DMS 273 (cell line): ENCODE results near the gene PRKAR1A.

Source experiments
- DNase-seq: peaks from one replicate; lab custom pipeline; 2025; ENCODE audit not compliant: unreplicated experiment; lab: John Stamatoyannopoulos, UW

The PRKAR1A gene

DNA sequence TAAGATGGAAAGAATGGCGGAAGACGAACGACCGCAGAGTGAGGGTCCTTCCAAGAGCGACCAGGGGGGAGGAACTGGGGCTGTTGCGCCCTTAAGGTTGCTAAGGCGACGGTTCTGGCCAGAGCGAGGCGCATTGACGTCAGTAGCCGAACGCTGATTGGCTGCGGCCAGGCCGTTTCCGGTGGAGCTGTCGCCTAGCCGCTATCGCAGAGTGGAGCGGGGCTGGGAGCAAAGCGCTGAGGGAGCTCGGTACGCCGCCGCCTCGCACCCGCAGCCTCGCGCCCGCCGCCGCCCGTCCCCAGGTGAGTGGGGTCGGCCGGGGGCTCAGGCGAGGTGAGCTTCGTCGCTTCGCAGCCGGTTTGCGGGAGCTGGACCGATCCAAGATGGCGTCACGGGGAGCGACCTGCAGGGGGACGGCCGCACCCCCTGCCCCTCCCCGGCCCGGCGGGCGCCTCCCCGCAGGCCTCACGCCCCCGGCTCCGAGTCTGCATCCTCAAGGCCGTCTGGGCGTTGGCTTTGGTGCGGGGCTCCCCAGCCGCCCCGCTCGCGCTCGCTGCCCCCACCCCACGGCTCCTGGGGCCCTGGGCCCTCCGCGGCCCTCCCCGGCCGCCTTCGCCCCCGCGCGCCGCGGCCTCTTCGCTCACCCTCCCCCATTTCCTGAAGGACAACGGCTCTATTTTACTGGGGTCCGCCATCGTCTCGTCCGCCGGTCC, at the start of gene PRKAR1A:
Gene PRKAR1A (plus strand): TSS at position 184 of the 713 bp plus-strand sequence. CDS start 2,970 bp downstream, outside the sequence.
- peak; percentile 97 for DNase-seq

DNA sequence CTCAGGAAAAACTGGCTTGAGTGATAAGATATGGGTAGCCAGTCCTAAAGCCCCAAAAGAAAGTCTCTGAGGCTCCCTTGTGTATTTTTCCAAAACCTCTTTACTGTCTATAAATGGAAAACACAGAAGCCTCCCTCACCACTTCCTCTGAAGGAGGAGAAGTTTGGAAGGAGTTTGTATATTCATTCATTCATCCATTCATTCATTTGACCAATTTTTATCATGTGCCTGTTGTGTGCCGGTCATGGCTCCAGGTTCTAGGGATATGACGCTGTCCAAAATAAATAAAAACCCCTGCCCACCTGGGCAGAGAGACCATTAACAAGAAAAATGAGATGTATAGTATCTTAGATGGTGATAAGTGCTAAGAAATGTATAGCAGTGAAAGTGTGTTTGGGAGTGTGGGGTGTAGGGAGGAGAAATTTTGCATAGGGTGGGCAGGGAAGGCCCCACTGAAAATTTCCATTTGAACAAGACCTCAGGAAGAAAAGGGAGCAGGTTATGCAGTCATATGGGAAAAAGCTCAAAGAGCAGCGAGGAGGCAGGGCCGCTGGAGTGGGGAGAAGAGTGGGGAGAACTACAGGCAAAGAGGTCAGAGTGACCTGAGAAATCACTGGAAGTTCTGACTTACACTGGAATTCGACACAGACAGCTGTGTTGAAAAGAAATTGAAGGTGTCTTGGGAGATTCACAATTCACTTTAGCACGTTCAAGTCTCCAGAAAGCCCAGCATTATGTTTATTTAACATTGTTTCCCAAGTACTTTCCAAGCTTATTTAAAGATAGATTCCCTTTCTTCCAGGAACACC, 48.8 kb upstream of the PRKAR1A start:
- no peak for DNase-seq

DNA sequence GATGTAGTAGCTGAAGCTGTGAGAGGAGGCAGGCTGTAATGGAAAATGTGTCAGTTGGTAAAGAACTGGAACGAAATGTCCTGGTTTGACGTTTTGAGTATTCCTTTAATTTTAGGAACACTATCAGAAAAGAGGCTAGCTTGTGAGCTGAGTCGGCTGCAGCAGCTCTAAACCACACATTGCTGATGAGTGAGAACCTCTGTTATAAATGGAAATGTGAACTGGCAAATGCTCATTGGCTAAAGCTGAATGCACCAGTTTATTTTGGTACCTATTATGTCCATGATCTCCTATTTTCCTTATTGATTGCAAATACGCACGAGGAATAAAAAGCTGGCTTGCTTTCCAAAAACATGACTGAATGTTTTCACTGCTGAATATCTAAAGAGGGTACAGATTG, 43.9 kb upstream of the PRKAR1A start:
- DNase-seq: no peak

DNA sequence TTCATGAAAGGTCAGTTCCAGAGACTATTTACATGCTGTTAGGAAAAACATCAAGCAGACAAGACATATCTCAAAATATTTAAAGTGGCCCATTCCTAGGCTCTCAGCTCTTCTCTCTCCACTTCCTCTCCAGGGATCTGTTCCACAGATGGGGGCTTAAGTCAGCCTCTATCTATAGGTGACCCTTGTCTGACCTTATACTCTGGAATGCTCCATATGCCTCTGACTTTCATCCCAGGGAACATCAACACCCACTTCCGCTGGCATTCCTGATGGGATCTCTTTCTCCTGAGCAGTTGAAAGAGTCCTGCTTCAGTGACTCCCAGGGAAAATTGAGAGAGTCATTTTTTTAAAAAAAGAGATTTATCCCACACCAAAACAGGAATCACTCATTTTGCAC, 43.4 kb upstream of the PRKAR1A start:
- DNase-seq: peak; percentile 77

DNA sequence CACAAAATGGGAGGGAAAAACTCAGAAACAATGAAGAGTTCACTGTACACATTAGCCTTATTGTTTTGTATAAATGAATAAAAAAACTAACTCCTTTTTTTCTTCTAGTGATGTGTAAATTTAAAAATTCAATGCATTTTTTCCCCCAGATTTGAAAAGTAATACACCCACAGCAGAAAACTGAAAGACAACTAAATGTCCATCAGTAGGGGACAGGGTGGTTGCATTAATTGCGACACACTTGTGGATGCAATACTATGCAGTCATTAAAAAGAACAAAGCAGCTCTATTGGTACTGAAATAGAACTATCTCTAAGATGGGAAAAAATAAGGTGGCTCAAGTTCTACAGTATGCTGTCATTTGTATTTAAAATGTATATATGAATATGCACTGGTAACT, 41.3 kb upstream of the PRKAR1A start:
- DNase-seq: no peak

DNA sequence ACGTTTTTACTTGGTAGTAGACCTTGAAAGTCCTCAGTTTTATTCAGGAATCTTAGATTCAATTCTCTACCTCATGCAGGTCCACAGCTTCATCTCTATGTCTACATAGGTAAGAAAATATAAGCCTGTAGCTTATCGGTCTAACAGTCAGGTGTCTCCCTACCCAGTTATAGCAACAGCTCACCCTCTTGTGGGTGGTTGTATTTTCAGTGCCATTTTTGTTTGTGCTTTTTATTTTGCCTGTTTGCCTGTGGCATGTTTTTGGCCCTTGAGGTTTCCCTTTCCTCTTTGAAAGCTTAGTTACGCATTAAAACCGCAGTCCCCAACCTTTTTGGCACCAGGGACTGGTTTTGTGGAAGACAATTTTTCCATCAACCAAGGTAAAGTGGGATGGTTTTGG, 31.3 kb upstream of the PRKAR1A start:
- DNase-seq: no peak

DNA sequence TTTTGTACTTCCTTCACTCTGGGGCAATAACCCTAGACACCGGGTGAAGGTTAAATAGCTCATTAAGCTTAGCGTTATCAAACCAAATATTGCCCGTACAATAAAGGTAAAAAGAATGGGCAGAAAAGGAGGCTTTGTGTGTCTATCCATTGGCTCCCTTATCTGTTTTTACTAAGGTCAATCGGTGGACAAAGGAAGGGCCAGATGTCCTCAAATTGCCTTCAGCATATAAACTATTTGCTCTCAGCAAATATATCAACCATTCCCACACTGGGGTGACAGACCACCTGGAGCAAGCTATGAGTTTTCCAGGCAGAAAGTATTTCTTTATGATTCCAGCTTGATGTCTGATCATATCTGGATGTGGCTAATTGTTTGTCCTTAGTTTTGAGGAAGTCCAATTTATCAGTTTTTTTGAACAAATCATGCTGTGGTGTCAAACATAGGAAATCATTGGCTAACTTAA, 29.6 kb upstream of the PRKAR1A start:
- DNase-seq: no peak

DNA sequence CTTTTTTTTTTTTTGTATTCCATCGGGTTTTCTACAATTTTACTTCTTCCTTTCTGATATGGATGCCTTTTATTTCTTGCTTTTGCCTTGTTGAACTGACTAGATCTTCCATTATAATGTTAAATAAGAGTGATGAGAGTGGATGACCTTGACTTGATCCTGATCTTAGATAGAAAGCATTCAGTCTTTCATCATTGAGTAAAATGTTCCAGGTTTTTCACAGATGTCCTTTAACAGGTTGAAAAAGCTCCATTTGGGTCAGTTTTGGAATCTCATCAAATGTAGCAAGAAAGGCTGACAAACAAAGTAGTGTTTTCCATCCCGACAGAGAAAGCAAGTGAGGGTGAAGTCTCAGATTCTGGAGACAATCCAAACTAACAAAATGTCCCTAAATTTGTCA, 27.8 kb upstream of the PRKAR1A start:
- DNase-seq: no peak

DNA sequence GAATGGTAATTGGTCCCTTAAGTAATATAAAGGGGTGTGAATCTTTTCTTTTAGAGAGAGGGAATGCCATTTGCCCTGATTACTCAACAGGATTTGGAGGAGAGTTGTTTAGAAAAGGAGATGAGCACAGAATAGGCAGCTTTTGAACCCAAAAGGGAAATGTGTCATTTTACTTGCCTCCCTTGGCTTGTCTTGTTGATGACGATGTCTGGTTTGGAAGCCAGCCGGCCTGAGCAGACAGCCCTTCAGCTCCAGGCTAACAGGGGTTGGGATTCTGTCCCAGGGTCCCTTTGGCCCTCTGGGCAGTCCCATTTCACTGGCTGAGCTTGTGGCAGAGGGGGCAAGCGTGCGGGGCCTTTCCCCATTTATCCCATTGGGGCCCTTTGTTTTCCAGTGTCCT, 22.3 kb upstream of the PRKAR1A start:
- no peak for DNase-seq

DNA sequence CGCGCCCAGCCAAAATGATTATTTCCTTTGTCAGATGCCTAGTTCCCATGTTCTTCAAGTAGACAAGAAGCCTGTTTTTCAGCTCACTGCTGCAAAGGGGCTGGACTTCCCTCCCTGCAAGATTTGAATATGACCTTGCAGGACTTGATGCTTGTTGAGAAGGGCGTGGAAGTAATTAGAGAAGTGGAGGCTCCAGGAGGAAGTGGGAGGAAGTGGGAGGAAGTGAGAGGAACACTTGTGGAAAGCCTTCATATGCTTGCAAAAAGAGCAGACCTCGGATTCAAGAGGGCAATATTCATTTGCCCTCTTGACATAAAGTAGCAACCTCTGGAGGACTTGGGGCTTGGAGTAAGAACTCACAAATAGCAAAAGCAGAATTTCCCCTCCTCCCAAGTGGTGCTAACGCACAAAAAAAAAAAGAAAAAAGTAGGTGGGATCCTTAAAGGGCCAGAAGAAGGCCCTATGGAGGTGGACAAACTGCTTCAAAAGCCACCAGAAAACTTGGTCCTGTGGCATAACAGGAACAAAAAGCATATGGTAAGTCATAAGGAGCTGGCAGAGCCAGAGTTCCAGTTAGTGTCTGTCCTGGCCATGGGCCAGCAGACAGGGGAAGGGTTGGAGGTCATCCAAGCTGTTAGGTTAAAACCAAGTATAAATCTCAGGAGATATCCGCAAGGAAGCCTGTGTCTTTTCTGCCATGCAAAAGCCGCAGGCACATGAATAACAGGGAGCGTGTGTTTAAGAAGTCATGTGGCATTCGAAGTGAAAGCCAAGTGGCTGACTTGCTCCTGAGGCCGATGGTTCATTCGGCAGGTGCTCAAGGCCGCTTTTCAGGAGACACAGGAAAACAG, 20.6 kb upstream of the PRKAR1A start:
- DNase-seq: peak; percentile 87

DNA sequence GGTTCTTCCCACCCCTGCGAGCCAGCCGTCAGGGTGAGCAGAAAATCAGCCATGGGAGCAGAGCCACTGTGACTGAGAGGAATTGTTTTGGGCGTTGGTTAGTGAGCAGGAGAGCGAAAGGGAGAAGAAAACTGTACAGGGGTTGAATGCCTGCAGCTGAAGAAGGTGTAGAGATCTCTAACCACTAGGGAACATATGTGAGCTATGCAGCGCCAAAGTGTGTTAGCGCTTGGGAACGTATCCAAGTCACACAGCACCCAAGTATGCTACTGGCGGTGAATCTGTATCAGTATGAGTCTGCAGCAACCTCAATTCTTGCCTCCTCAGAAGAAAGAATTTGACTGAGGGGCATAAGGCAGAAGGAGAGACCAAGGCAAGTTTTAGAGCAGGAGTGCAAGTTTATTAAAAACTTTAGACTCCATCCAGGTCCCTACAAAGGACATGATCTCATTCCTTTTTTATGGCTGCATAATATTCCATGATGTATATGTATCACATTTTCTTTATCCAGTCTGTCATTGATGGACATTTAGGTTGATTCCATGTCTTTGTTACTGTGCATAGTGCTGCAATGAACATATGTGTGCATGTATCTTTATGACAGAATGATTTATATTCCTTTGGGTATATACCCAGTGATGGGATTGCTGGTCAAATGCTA, 19.7 kb upstream of the PRKAR1A start:
- DNase-seq: peak; percentile 31

DNA sequence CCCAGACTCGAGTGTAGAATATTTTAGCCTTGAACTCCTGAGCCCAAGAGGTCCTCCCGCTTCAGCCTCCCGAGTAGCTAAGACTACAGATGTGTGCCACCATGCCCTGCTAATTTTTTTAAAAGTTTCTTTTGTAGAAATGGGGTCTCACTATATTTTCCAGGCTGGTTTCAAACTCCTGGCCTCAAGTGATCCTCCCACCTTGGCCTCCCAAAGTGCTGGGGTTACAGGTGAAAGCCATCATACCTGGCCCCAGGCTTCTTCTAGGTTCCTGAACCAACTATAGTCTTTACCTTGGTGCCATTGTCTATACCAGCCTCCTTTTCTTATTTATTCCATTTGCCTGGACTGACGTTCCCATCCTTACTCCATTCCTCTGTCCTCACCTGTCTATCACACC, 17.1 kb upstream of the PRKAR1A start:
- DNase-seq: no peak

DNA sequence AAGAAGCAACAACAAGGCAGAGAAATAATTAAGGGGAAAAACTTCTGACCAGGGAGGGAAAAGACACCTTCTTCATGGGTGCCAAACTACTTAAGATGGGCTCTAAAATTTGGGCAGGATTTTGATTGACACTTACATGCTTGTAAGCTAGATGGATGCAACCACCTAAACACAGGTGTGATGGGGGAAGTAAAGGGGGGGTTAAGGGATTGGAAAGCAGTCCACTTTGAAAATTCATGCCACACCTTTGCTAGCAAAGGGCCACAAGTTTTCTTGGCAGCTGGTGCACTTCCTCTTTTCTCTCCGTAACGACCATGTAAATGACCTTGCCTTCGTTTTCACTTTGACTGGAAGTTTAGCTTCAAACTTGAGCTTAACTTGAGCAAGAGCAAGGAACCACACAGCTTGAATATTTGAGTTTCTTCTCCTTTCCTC, 14.3 kb upstream of the PRKAR1A start:
- peak; percentile 17 for DNase-seq

DNA sequence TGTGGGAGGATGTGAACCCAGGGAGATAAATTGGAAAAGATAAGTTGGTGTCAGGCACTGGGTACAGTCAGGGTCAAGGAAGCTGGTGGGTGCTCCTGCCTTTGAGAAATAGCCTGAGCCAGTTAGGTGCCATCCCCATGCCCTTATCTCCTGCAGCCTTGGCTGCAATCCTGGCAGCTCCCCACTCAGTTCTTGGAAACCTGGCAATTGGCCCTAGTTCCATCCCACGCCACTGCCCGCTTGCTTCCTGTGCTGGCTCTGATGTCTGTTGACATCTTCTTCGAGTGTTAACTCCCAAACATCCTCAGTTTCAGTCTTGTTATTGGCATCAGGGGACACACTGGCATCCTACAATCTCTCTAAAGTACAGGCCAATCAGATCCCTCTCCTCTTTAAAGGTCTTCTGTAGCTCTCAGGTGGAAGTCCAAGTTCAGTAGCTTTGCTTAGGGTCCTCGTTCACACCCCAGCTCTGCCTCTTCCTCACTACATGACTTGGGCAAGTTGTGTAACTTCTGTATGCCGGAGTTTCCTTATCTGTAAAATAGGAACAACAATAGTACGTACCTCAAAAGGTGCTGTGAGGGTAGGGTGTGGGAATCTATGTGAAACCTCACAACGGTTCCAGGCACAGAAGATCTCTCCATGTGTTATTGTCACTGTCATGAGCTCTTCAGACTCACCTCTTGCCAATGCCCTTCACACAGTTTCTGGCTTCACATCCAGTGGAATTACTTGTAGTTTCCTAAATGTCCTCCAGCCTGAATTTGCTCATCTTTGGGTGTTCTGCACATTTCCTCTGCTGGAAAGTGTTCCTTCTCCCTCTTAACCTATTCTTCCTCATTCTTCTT, 13.5 kb upstream of the PRKAR1A start:
- DNase-seq: peak; percentile 17

DNA sequence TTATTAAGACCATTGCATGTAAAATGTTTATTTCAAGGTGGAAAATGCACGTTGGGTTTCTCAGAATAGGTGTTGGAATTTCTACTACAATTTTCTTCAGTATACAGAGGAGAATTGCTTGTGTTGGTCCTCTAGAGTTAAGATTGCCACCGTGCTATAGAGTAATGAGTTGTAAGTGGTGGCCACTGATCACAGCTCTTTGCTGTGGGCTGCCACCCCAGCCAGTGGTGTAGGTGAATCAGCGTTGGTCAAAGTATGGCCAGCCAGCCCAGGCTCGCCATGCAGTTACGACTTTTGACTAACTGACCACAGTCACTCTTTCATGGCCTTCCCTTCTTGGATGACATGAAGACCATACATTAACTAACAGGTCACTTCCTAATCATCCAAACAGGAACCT, 12.6 kb upstream of the PRKAR1A start:
- no peak for DNase-seq

DNA sequence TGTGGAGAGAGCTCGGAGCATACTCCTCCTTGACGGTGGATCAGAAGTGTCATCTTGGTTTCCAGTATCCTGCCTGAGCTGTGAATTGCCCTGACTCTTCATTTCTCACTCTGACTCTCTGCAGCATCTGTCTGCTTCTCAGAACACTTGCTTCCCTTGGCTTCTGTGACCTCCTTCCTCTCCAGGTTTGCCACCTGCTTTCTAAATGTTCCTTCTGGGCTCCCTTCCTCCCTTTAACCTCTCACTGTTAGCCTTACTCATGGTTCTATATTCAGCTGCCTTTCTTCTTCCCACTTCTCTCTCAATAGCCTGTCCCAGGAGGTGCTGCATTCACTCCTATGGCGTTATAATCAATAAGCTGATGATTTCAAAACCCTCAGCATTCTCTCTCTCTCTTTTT, 11.2 kb upstream of the PRKAR1A start:
- no peak for DNase-seq

DNA sequence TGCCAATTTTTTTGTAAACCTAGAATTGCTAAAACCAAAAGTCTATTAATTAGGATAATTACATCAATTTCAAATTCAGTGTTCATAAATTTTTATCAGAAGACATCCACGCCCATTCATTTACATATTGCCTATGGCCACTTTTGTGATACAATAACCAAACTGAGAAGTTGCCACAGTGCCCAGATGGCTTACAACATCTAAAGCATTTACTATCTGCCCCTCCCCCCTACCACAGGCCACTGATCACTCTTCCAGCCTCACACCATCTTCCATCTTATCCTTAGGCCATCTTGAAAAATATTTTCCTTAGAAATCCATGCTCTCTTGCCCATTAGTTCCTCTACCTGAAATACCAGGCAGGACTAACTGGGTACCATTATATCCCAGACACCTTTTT, 6.3 kb upstream of the PRKAR1A start:
- no peak for DNase-seq

DNA sequence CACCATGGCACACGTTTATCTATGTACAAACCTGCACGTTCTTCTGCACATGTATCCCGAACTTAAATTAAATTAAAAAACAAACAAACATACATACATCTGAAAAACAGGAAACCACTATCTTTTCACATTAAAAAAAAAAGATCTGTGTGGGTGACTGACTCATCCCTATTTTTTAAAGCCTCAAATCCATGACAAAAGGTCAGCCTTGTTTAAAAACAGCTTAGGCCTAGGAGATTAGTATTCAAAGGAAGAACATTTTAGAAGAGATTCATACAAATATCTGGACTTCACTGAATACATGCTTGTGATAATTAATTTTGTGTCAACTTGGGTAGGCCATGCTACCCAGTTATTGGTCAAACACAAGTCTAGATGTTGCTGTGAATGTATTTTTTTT, 4.7 kb upstream of the PRKAR1A start:
- DNase-seq: no peak

DNA sequence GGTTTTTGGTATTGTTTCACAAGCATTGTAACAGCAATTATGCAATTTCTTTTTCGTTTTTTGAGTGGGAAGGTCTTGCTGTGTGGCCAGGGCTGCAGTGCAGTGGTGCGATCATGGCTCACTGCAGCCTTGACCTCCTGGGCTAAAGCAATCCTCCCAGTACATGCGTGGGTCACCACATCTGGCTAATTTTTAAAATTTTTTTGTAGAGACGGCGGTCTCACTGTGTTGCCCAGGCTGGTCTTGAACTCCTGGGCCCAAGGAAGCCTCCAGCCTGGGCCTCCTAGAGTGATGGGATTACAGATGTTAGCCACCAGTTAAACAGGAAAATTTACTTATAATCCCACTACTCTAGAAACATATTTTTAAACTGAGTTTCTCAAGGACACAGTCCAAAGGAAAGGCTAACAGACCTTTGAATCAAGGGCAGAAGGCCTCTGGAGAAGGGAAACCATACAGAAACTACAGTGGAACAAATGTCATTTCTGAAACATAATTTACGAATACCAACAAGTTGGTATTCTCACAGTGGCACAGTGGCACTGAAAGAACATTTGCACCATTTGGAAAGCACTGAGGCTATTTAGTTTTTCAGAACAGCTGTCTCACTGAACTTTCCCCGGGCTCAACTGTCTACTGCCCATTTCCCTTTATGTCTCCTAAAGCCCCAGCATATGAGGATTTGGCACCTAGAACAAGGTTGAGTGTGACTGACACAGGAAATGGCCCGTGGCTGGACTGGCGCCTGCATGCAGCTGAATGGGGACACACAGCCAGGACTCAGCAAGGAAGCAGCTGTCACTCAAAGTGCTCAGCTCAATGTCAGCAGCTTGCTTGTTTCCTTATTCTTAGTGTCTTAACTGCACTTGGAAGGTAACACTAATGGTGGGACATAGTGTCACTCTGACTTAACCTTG, 2.8 kb upstream of the PRKAR1A start:
- DNase-seq: peak; percentile 65
